GM19324 (cell line): ENCODE results near the gene LTBP2.
A peak's percentile ranks its signal among the peaks of the same experiment; 100 is the strongest.

Experiments used
- ATAC-seq: cut with Tn5 transposase; IDR thresholded peaks from one replicate; pipeline ENCODE4 v1.9.1; 2021; ENCODE audit warnings: mild to moderate bottlenecking, moderate library complexity; ENCODE audit not compliant: unreplicated experiment, low FRiP score

LTBP2 gene

GRCh38 chr14:74614508-74615495 is 2.8 kb upstream of the LTBP2 start:
- ATAC-seq = no peak

- ATAC-seq = no peak
Measured at GRCh38 chr14:74613211-74613914, 1.3 kb upstream of the LTBP2 start.

DNA sequence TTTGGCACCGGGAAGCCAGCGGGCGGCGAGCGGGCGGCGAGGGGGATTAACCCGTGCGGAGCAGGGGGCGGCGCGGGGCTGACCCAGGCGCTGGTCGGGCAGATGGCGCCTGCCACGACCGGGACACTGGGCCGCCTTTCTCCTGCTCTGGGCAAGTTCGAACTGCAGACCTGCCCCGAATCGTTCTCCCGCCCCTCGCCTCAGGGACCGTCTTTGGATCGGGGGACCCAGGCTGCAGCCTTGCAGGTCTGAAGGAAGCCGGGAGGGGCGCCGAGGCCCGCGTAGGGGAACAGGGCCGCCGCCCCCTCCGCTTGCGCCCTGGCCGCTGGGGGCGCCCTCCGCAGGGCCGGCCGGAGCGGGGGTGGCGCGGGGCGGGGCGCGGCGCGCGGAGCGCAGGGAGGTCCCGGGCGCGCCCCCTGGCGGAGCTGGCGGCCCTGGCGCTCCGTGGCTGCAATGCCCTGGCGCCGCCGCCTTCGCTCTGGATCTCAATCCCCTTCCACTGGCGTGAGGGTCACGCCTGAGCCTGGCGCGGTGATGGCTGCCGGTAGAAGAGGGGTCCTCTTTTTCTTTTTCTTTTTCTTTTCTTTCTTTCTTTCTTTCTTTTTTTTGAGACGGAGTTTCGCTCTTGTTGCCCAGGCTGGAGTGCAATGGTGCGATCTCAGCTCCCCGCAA is 449 bp upstream of the LTBP2 start:
- peak; percentile 61 for ATAC-seq

GRCh38 chr14:74610866-74611649 is 979 bp downstream of the LTBP2 start:
- ATAC-seq = no peak

DNA sequence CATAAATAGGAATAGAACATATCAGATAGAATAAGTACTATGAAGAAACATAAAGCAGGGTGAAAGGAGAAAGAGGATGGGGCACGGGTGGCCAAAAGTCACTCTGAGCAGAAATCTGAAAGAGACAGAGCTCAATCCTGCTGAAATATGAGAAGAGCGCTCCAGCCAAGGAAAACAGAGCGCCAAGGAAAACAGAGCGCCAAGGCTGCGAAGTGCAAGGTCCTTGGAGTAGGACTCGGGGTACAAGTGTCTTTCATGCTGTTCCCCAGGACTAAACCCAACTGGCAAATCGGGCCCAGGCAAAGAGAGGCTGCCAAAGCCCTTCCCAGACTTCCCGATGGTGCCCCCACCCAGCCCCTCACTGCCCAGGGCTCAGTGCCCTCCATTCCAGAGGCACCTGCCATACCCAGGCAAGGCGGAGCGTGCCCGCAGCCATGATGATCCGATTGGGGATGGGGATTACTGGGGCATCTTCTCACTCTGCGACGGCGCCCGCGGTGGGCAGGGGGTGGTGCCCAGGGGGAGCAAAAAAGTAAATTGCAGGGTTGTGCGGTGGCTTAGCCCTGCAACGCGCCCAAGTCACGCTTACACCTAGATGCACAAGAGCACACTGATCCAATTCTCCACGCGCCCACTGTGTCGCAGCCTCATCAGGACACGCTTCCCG is 1.7 kb downstream of the LTBP2 start:
- ATAC-seq = no peak

- no peak for ATAC-seq
Measured at GRCh38 chr14:74609721-74610120, 2.3 kb downstream of the LTBP2 start.

DNA sequence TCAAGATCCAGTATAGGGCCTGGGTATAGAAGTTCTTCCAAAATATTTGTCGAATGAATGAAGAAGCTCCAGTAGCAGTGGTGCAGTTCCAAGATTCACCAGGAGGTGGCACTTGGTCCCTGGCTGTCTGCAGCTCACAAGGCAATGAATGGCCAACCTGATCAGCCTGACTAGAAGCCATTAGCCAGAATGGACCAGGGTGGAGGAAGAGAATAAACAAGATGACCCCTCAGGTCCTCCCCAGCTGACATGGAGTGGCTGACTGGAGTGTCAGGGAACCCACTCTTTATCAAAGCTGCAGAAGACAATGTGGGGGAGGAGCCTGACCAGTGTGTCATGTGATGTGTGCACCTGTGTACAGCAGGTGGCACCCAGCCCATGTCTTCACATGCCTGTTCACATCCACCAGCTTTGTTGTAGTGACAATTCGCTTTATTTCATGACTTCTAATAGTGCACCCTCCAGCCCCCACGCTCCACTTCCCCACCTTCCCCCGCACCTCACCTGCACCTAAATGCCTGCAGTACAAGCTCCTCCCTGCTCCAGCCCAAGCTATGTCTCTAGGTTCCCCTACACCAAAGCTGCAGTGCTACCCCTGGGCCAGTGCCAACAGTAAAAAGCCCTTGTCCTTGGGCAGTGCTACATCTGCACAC is 3.0 kb downstream of the LTBP2 start:
- ATAC-seq = peak; percentile 45

GRCh38 chr14:74606727-74607126 is 5.3 kb downstream of the LTBP2 start:
- ATAC-seq = no peak

- no peak for ATAC-seq
Measured at GRCh38 chr14:74605531-74606223, 6.4 kb downstream of the LTBP2 start.

GRCh38 chr14:74604911-74605310 is 7.1 kb downstream of the LTBP2 start:
- no peak for ATAC-seq

- no peak for ATAC-seq
Measured at GRCh38 chr14:74604157-74604556, 7.9 kb downstream of the LTBP2 start.

GRCh38 chr14:74601982-74602381 is 10.1 kb downstream of the LTBP2 start:
- ATAC-seq = no peak

- ATAC-seq = no peak
Measured at GRCh38 chr14:74599946-74600345, 12.1 kb downstream of the LTBP2 start.

DNA sequence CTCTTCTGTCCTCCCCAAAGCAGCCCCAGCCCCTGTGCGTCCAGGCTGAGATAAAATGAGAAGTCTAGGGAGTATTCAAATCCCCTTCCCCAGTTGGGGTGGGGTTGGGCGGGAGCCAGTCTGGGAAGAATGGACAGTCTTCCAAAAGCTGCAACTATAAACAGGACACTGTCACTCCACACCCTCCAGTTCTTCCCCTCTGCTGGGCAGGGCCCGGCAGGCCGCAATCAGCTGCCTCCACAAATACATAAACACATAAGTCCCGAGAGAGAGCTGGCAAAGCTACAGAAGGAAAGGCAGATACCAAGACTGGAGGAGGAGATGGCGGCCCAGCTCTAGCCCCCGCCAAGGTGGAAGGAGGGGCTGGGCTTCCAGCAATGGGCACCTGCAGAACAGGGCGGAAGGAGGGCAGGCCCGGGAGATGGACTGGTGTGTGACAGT is 12.7 kb downstream of the LTBP2 start:
- ATAC-seq = no peak

GRCh38 chr14:74596741-74597450 is 15.1 kb downstream of the LTBP2 start:
- ATAC-seq = no peak

DNA sequence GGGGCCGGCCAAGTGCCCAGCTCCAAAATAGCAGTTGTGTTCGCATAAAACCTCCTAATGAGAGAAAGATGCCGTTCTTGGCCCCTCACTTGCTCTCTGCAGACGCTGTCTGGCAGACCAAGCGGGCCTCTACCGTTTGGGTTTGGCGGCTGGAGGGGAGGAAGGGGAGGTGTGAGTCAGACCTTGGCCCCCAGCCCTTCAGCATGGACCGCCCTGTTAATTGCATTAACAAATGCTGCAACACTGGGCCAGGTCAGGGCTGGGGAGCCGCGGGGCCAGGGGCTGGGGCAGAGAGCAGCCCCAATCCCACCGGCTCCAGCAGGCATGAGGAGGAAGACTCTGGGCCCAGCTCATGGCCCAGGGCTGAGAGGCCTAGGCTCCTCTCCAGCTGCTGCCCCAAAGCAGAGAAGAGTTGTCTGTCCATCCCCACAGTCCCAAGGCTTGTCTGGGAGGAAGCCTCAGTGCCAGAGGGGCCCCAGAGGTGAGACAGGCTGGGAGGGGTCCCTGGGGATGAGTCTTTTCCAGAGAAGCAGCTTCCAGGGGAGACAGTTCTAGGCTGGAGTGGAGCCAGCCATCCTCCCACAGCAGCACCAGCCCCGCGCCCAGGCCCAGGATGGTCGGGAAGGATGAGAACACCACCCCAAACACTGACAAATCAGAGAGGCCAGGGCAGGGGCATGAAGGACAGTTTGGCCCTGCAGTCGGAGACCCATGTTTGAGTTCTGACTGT is 16.9 kb downstream of the LTBP2 start:
- ATAC-seq = no peak

- ATAC-seq = no peak
Measured at GRCh38 chr14:74594606-74595005, 17.4 kb downstream of the LTBP2 start.
